ENCODE results near the gene WWC2. TPM values are rescaled to one million over a fixed set of nuclear protein-coding genes. Genes with fewer than 3 reads are reported as not detected.

Gene WWC2
- total RNA-seq, 1 experiment from 2014 or later = 126 TPM

- H3K4me3 Mint-ChIP-seq = no peak overlapping the region
- H3K4me1 Mint-ChIP-seq = no peaks in the 10 kb centered on the region
- ChIA-PET CTCF (interaction anchor here (0.9 kb wide), 1 partner anchor 274 kb away, joined by 5 read pairs; no protein-coding TSS in a partner anchor), POLR2A (no interaction called here)
- H3K9me3 Mint-ChIP-seq = peaks cover 29% of the 10 kb centered on the region
- H3K27ac Mint-ChIP-seq = no peak overlapping the region
- DNase-seq (ENCODE audit: low spot score) = no peak
- TF ChIP-seq ZNF263 (CRISPR knock-in tag; IDR thresholded peaks at IDR 0.05; ENCODE audit: low read depth) (no peak), ATF2 (CRISPR knock-in tag; IDR thresholded peaks at IDR 0.05; ENCODE audit: borderline replicate concordance, low read depth) (no peak), E2F4 (CRISPR knock-in tag; IDR thresholded peaks at IDR 0.05; ENCODE audit: borderline replicate concordance, low read depth) (no peak), CBFB (CRISPR knock-in tag; IDR thresholded peaks at IDR 0.05; ENCODE audit: low read depth) (no peak), EMX1 (CRISPR knock-in tag; IDR thresholded peaks at IDR 0.05) (no peak), ZNF425 (CRISPR knock-in tag; conservative IDR thresholded peaks at IDR 0.05) (no peak), JAZF1 (CRISPR knock-in tag; IDR thresholded peaks at IDR 0.05) (no peak), SP1 (CRISPR knock-in tag; conservative IDR thresholded peaks at IDR 0.05) (no peak), SMAD4 (CRISPR knock-in tag; IDR thresholded peaks at IDR 0.05) (no peak), ZNF416 (CRISPR knock-in tag; IDR thresholded peaks at IDR 0.05) (no peak), ZNF396 (CRISPR knock-in tag; IDR thresholded peaks at IDR 0.05; ENCODE audit: borderline replicate concordance) (no peak), MXD4 (CRISPR knock-in tag; IDR thresholded peaks at IDR 0.05; ENCODE audit: borderline replicate concordance) (no peak), E2F5 (CRISPR knock-in tag; IDR thresholded peaks at IDR 0.05) (no peak)
- no peak for ATAC-seq
- peaks cover 22% of the 10 kb centered on the region for H3K36me3 Mint-ChIP-seq
- no peaks in the 10 kb centered on the region for H3K27me3 Mint-ChIP-seq (ENCODE audit: low read depth)
These were observed 227.8 kb downstream of the WWC2 start for GRCh38 chr4:183326853-183327252.

GRCh38 chr4:183327827-183328226 lies 228.8 kb downstream of the WWC2 start:
- DNase-seq (ENCODE audit: low spot score) (no peak), ATAC-seq (no peak)
- no peaks in the 10 kb centered on the region for H3K4me1 Mint-ChIP-seq
- peaks cover 22% of the 10 kb centered on the region for H3K36me3 Mint-ChIP-seq
- no peak overlapping the region for H3K27ac Mint-ChIP-seq
- H3K4me3 Mint-ChIP-seq = no peak overlapping the region
- H3K9me3 Mint-ChIP-seq = peaks cover 29% of the 10 kb centered on the region
- ChIA-PET POLR2A (no interaction called here), CTCF (interaction anchor here (0.9 kb wide), 1 partner anchor 273 kb away, joined by 5 read pairs; no protein-coding TSS in a partner anchor)
- H3K27me3 Mint-ChIP-seq (ENCODE audit: low read depth) = no peaks in the 10 kb centered on the region
- TF ChIP-seq MAX (CRISPR knock-in tag; IDR thresholded peaks at IDR 0.05) = no peak

- no peak for DNase-seq (ENCODE audit: low spot score)
- ATAC-seq = no peak
- POLR2A ChIA-PET = no interaction called here
- Mint-ChIP-seq H3K36me3 (peaks cover 22% of the 10 kb centered on the region), H3K4me1 (no peaks in the 10 kb centered on the region), H3K27ac (no peak overlapping the region), H3K9me3 (peaks cover 29% of the 10 kb centered on the region), H3K27me3 (ENCODE audit: low read depth) (no peaks in the 10 kb centered on the region), H3K4me3 (no peak overlapping the region)
- CTCF ChIA-PET = no interaction called here
- TF ChIP-seq TEAD4 (CRISPR knock-in tag; IDR thresholded peaks at IDR 0.05) (no peak), ATF1 (CRISPR knock-in tag; IDR thresholded peaks at IDR 0.05) (no peak), TP53 (CRISPR knock-in tag; IDR thresholded peaks at IDR 0.05) (no peak), GTF2I (CRISPR knock-in tag; conservative IDR thresholded peaks at IDR 0.05) (no peak), NR2C2 (CRISPR knock-in tag; IDR thresholded peaks at IDR 0.05) (no peak), IRF2 (CRISPR knock-in tag; IDR thresholded peaks at IDR 0.05; ENCODE audit: borderline replicate concordance, low read depth) (no peak), NR3C1 (CRISPR knock-in tag; conservative IDR thresholded peaks at IDR 0.05; ENCODE audit: low read depth) (no peak), ZNF532 (CRISPR knock-in tag; IDR thresholded peaks at IDR 0.05; ENCODE audit: borderline replicate concordance) (no peak), ETV6 (CRISPR knock-in tag; IDR thresholded peaks at IDR 0.05) (no peak), NR1H2 (CRISPR knock-in tag; IDR thresholded peaks at IDR 0.05) (no peak), PRRX2 (CRISPR knock-in tag; IDR thresholded peaks at IDR 0.05) (no peak)
These were observed 229.8 kb downstream of the WWC2 start for GRCh38 chr4:183328832-183329231.
